Stimulated activated effector memory CD8-positive, alpha-beta T cell treated with anti-CD3 and anti-CD28 coated beads, Interleukin-12 subunit alpha, Interleukin-12 subunit beta, amount 100 ng/mL, for 72 hours (primary cell): ENCODE measurements around the gene AFAP1L1.

Experiments
- ATAC-seq: fragments of 150-1000 bp; cut with Tn5 transposase; 2 replicates; pipeline ENCODE4 v1.10.0; 2021
- DNase-seq, 2 donors: peaks; one replicate each; pipeline ENCODE4 v3.0.0; 2021 to 2022; ENCODE audit warnings: low spot score in 2 of 2
- H3K27ac Mint-ChIP-seq: one replicate; pipeline ENCODE4 v1.8.0; 2022; ENCODE audit warnings: mild to moderate bottlenecking, mixed read lengths
- H3K36me3 Mint-ChIP-seq: one replicate; pipeline ENCODE4 v1.8.0; 2022; ENCODE audit warnings: mild to moderate bottlenecking, mixed read lengths
- H3K4me1 Mint-ChIP-seq: one replicate; pipeline ENCODE4 v1.8.0; 2022; ENCODE audit warnings: mixed read lengths
- H3K4me3 Mint-ChIP-seq: one replicate; pipeline ENCODE4 v1.8.0; 2022; ENCODE audit warnings: mild to moderate bottlenecking, mixed read lengths
- H3K9me3 Mint-ChIP-seq: one replicate; pipeline ENCODE4 v1.8.0; 2022; ENCODE audit warnings: mixed read lengths

The AFAP1L1 gene

GRCh38 chr5:149333711-149334443, 62.2 kb downstream of the AFAP1L1 start:
- Mint-ChIP-seq H3K4me3 (no peak overlapping the region), H3K4me1 (no peaks in the 10 kb centered on the region), H3K9me3 (no peaks in the 10 kb centered on the region), H3K36me3 (no peaks in the 10 kb centered on the region), H3K27ac (no peak overlapping the region)
- DNase-seq: no peak
- no peak for ATAC-seq

DNA sequence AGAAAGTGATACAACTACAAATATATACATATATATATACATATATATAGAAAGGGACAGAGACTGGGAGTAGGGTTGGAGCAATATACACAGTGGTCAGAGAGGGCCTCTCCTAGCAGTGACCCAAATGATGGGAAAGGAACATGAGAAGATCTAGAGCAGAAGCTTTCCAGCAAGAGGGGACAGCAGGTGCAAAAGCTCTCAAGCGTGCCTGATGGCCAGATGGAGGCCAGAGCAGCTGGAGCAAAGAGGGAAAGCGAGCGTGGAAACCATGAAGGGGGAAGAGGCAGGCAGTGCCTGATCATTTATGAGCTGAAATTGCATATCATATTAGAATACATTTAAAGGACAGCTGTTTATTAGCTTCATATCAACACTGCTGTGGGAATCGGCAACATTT, 66.1 kb downstream of the AFAP1L1 start:
- DNase-seq (no peak), ATAC-seq (no peak)
- Mint-ChIP-seq H3K27ac (no peak overlapping the region), H3K4me1 (no peaks in the 10 kb centered on the region), H3K9me3 (no peaks in the 10 kb centered on the region), H3K4me3 (no peak overlapping the region), H3K36me3 (no peaks in the 10 kb centered on the region)

DNA sequence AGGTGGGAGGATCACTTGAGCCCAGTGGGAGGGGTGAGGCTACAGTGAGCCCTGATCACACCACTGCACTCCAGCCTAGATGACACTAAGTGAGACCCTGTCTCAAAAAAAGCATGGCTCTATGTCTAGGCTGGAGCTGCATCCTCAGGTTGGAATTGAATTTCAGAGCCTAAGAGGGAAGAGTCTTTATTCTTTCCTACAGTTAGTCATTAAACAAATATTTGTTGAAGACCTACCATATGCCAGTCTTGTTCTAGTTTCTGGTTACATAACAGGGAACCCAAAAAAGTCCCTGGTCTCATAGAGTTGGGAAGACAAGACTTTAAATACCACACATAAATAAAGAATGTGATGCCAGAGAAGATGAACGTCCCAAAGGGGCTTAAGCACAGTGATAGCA, 66.7 kb downstream of the AFAP1L1 start:
- no peak for ATAC-seq
- H3K36me3 Mint-ChIP-seq: no peaks in the 10 kb centered on the region
- DNase-seq: no peak
- no peak overlapping the region for H3K27ac Mint-ChIP-seq
- H3K4me3 Mint-ChIP-seq: no peak overlapping the region
- H3K9me3 Mint-ChIP-seq: no peaks in the 10 kb centered on the region
- H3K4me1 Mint-ChIP-seq: no peaks in the 10 kb centered on the region

- Mint-ChIP-seq H3K4me1 (peaks cover 15% of the 10 kb centered on the region), H3K4me3 (no peak overlapping the region), H3K9me3 (no peaks in the 10 kb centered on the region), H3K36me3 (peaks cover 11% of the 10 kb centered on the region), H3K27ac (no peak overlapping the region)
- DNase-seq (no peak), ATAC-seq (no peak)
These were observed 69.3 kb downstream of the AFAP1L1 start for GRCh38 chr5:149340920-149341319.

DNA sequence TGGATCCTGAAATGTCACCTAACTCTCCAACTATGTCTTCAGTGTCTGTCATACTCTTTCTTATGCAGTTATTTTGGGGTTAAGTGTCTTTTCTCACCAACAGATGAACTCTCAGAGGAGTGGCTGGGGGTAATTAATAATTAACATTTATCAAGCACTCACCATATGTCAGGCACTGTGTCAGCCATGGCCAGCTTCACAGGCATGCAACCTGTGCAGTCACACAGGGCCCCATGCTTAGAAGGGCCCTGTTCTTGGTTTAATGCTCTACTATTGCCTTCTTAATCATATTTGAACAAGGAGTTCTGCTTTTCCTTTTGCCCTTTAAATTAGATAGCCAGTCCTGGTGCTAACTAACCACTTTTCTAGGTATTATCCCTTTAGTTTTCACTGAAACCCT, 70.2 kb downstream of the AFAP1L1 start:
- DNase-seq (no peak), ATAC-seq (no peak)
- Mint-ChIP-seq H3K4me3 (no peak overlapping the region), H3K27ac (no peak overlapping the region), H3K4me1 (peaks cover 16% of the 10 kb centered on the region), H3K9me3 (no peaks in the 10 kb centered on the region), H3K36me3 (peaks cover 19% of the 10 kb centered on the region)

- Mint-ChIP-seq H3K27ac (peak overlapping the region; percentile 96), H3K36me3 (peaks cover 40% of the 10 kb centered on the region), H3K9me3 (no peaks in the 10 kb centered on the region), H3K4me1 (peaks cover 38% of the 10 kb centered on the region), H3K4me3 (peak overlapping the region; percentile 91)
- no peak for DNase-seq
- ATAC-seq: no peak
These were observed 72.5 kb downstream of the AFAP1L1 start for GRCh38 chr5:149344151-149344550.

DNA sequence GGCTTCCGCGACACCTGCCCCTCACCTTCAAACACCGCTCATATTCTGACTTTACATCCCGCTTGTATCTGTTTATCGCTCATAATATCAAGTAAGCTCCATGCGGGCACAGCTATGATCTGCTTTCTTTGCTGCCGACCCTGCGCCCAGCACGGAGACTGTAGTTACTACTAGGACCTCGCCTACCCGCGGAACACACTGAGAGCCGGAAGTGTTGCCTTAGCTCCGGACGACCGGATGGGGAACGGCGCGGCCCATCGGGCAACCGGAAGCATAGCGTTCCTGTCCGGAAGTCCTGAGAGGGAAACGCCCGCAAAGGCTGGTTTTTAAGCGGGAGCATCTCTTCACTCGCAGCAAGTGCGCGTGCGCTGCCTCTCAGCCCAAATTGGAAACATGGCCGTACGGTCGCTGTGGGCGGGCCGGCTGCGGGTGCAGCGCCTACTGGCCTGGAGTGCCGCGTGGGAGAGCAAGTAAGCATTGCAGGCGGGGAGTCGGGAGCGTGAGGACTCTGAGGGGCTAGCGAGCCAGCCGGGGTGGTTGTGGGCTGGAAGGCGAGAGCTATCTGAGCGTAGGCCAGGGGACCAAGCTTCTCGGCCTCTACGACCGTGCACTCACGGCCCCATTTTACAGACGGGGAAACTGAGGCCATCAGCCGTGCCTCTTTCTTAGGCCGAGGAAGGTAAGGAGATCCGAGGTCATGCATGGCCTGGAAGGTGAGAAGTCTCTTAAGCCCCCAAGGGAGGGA, 73.7 kb downstream of the AFAP1L1 start, which contains the start of gene GRPEL2:
Gene GRPEL2 (plus strand): TSS at position 353 of the 745 bp plus-strand sequence. CDS start 41 bp downstream, at position 394.
- Mint-ChIP-seq H3K4me3 (peak within 1 kb of the TSS; percentile 91), H3K36me3 (peaks cover 52% of the 10 kb centered on the region), H3K4me1 (peaks cover 47% of the 10 kb centered on the region), H3K27ac (peak within 1 kb of the TSS; percentile 96), H3K9me3 (no peaks in the 10 kb centered on the region)
- DNase-seq (peak; percentile 81 to 95), ATAC-seq (peak; percentile 96)

DNA sequence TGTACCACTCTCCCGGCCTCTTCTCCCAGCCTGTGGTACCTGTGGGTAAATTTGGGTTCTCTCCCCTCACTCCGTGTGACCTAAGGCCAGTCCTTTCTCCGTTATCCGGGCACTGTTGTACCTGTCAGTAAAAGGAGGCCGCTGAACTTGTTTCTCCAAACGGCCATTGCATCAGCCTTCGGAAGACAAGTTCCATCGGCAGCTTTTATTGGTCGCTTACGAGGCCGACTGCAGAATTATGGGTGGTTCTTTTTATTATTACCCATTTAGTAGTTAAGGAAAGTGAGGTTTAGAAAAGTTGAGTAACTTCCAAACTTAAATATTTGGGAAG, 74.2 kb downstream of the AFAP1L1 start:
- H3K36me3 Mint-ChIP-seq: peaks cover 57% of the 10 kb centered on the region
- H3K9me3 Mint-ChIP-seq: no peaks in the 10 kb centered on the region
- DNase-seq (peak in 1 of 2 donors; percentile 69), ATAC-seq (peak; percentile 2)
- peaks cover 53% of the 10 kb centered on the region for H3K4me1 Mint-ChIP-seq
- H3K4me3 Mint-ChIP-seq: peak overlapping the region; percentile 91
- H3K27ac Mint-ChIP-seq: peak overlapping the region; percentile 96

- H3K27ac Mint-ChIP-seq: peak overlapping the region; percentile 67
- H3K9me3 Mint-ChIP-seq: no peaks in the 10 kb centered on the region
- DNase-seq (no peak), ATAC-seq (peak; percentile 38)
- peaks cover 84% of the 10 kb centered on the region for H3K36me3 Mint-ChIP-seq
- H3K4me1 Mint-ChIP-seq: peaks cover 69% of the 10 kb centered on the region
- H3K4me3 Mint-ChIP-seq: peak overlapping the region; percentile 91
These were observed 76.9 kb downstream of the AFAP1L1 start for GRCh38 chr5:149348518-149348917.

- ATAC-seq: no peak
- H3K36me3 Mint-ChIP-seq: peaks cover 92% of the 10 kb centered on the region
- no peak overlapping the region for H3K4me3 Mint-ChIP-seq
- peaks cover 68% of the 10 kb centered on the region for H3K4me1 Mint-ChIP-seq
- no peak for DNase-seq
- no peaks in the 10 kb centered on the region for H3K9me3 Mint-ChIP-seq
- peak overlapping the region; percentile 23 for H3K27ac Mint-ChIP-seq
These were observed 77.7 kb downstream of the AFAP1L1 start for GRCh38 chr5:149349382-149349781.

DNA sequence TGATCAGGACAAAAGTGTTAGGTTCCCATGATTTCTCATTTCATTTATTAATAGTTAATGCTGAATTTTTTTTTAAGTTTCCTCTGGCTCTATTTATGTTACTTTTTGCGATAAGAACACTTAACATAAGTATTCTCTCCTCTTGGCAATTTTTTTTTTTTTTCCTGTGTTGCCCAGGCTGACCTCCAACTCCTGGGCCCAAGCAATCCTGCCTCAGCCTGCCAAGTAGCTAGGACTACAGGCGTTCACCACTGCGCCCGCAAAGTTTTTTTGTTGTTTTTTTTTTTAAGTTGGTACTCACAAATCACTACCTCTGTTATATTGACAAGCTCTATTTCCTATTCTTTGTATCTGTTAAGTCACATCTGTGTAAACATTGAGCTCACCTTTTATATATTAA, 80.5 kb downstream of the AFAP1L1 start:
- DNase-seq (no peak), ATAC-seq (no peak)
- Mint-ChIP-seq H3K36me3 (peaks cover 89% of the 10 kb centered on the region), H3K9me3 (no peaks in the 10 kb centered on the region), H3K27ac (peak overlapping the region; percentile 32), H3K4me3 (no peak overlapping the region), H3K4me1 (peaks cover 82% of the 10 kb centered on the region)

GRCh38 chr5:149353911-149354310, 82.3 kb downstream of the AFAP1L1 start:
- ATAC-seq (no peak), DNase-seq (no peak)
- Mint-ChIP-seq H3K36me3 (peaks cover 79% of the 10 kb centered on the region), H3K4me1 (peaks cover 75% of the 10 kb centered on the region), H3K9me3 (no peaks in the 10 kb centered on the region), H3K4me3 (no peak overlapping the region), H3K27ac (no peak overlapping the region)

DNA sequence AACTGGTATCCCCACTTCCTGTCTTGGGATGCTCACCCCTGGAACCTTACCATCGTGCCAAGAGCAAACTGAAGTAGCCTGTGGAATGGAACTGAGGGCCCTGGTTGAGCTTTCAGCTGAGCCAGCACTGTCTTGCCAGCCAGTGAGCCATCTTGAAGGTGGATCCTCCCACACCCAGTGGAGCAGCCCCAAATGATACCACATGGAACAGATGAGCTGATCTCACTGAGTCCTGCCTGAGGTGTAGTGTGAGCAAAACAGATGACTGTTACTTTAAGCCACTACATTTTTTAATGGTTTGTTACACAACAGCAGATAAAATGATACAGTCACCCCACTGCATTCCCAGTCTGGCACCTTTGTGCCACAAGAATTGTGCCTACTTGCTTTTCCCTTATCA, 84.0 kb downstream of the AFAP1L1 start:
- H3K36me3 Mint-ChIP-seq: peaks cover 62% of the 10 kb centered on the region
- H3K9me3 Mint-ChIP-seq: no peaks in the 10 kb centered on the region
- DNase-seq (no peak), ATAC-seq (peak; percentile 50)
- H3K4me1 Mint-ChIP-seq: peaks cover 77% of the 10 kb centered on the region
- peak overlapping the region; percentile 91 for H3K4me3 Mint-ChIP-seq
- H3K27ac Mint-ChIP-seq: peak overlapping the region; percentile 90

DNA sequence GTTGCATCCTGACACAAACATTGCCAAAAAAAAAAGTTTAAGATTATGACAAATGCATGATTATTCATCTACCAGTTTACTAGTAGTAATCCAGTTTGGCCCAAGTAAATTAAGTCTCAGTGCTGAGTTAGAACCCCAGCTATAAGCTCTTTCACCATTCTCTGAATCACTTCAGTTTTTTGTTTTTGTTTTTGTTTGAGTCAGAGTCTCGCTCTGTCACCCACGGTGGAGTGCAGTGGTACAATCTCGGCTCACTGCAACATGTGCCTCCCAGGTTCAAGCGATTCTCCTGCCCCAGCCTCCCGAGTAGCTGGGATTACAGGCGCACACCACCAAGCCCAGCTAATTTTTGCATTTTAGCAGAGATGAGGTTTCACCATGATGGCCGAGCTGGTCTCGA, 84.7 kb downstream of the AFAP1L1 start:
- peak overlapping the region; percentile 91 for H3K4me3 Mint-ChIP-seq
- peaks cover 72% of the 10 kb centered on the region for H3K4me1 Mint-ChIP-seq
- H3K36me3 Mint-ChIP-seq: peaks cover 55% of the 10 kb centered on the region
- peak overlapping the region; percentile 90 for H3K27ac Mint-ChIP-seq
- ATAC-seq (peak; percentile 49), DNase-seq (peak in 1 of 2 donors; percentile 57)
- H3K9me3 Mint-ChIP-seq: no peaks in the 10 kb centered on the region

DNA sequence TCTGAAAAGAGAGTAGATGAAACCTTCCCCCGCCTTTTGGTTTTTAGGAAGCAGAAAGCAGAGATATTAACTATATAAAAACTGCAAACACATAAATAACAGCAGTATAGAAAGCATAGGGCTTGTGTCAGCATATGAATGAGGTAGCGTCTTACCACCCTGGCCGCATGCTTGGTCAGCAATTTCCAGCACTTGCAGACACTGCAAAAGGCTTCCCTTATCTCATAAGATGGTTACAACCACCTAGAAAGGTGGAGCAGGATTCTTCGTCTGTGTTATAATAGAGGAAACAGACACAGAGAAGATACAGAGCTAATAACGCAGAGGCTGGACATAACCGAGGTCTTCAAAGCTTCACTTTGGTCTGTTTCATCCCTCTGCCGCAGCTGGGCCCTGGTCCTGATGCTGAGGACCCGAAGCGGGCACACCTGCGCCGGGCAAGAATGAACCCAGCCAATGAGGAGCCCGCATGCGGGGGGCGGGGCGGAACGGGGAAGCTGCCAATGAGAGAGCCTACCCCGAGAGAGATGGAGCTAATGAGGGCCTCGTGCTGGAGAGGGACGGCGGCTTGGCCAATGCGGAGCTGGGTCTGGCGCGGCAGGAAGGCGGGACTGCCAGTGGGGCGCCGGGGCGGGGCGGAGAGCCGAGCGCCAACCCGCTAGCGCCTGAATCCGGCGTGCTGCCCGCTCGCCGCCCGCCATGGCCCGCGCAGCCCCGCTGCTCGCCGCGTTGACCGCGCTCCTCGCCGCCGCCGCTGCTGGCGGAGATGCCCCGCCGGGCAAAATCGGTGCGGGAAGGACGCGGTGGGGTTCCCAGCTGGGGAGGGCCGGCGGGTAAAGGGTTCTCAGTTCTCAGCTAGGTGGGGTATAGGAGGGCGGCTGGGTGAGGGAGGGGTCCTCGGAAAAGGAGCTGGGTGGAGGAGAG, 86.0 kb downstream of the AFAP1L1 start, which contains the start of gene PCYOX1L:
Gene PCYOX1L (plus strand): TSS at position 677 of the 924 bp plus-strand sequence. CDS start 23 bp downstream, at position 700.
- H3K4me3 Mint-ChIP-seq: peak within 1 kb of the TSS; percentile 91

More for the DNA sequence above, 86.0 kb downstream of the AFAP1L1 start, which contains the start of gene PCYOX1L:
- peak; percentile 96 for ATAC-seq
- Mint-ChIP-seq H3K36me3 (peaks cover 42% of the 10 kb centered on the region), H3K27ac (peak within 1 kb of the TSS; percentile 90), H3K4me1 (peaks cover 62% of the 10 kb centered on the region), H3K9me3 (no peaks in the 10 kb centered on the region)
- DNase-seq: peak; percentile 78 to 99
